Spleen (tissue), 13 donors: ENCODE measurements around the gene RNF157. TPM values are rescaled to one million over a fixed set of nuclear protein-coding genes. Genes with fewer than 3 reads are reported as not detected.
A peak's percentile ranks its signal among the peaks of the same experiment; 100 is the strongest.

ENCODE experiments used
- DNase-seq: peaks from one replicate; pipeline ENCODE4 v3.0.0-alpha.2; 2020
- H3K27ac ChIP-seq, 8 donors: fragments of 200-600 bp; sonication (generic) in 7 of 8; 1 replicate in 4 of 8; 2 replicates in 4 of 8; pipeline versions ENCODE4 v1.5.0 to v1.8.0; 2016 to 2021; ENCODE audit warnings: inconsistent platforms in 4 of 8, mild to moderate bottlenecking in 4 of 8, moderate library complexity in 1 of 8
- H3K27me3 ChIP-seq, 7 donors: fragments of 200-600 bp; sonication (generic) in 6 of 7; replicated peaks in 1 of 7; 1 replicate in 4 of 7; 2 replicates in 3 of 7; pipeline versions ENCODE4 v1.5.0 to v1.8.0; 2016 to 2021; ENCODE audit warnings: inconsistent platforms in 3 of 7, mild to moderate bottlenecking in 1 of 7
- H3K36me3 ChIP-seq, 6 donors: fragments of 200-600 bp; sonication (generic) in 5 of 6; 1 replicate in 4 of 6; 2 replicates in 2 of 6; pipeline versions ENCODE4 v1.5.0 to v1.8.0; 2016 to 2021; ENCODE audit warnings: inconsistent platforms in 2 of 6
- H3K4me1 ChIP-seq, 6 donors: fragments of 200-600 bp; sonication (generic) in 5 of 6; 1 replicate in 3 of 6; 2 replicates in 3 of 6; pipeline versions ENCODE4 v1.5.0 to v1.8.0; 2016 to 2021; ENCODE audit warnings: inconsistent platforms in 3 of 6
- H3K4me3 ChIP-seq, 8 donors: fragments of 200-600 bp; sonication (generic) in 7 of 8; 1 replicate in 4 of 8; 2 replicates in 4 of 8; pipeline versions ENCODE4 v1.5.0 to v1.8.0; 2016 to 2021; ENCODE audit warnings: inconsistent platforms in 4 of 8, mild to moderate bottlenecking in 4 of 8, moderate library complexity in 2 of 8
- H3K9me3 ChIP-seq, 8 donors: fragments of 200-600 bp; sonication (generic) in 7 of 8; 1 replicate in 4 of 8; 2 replicates in 4 of 8; pipeline versions ENCODE4 v1.5.0 to v1.8.0; 2016 to 2021; ENCODE audit warnings: inconsistent platforms in 4 of 8
- POLR2A ChIP-seq, 3 donors: fragments of 450-650 bp; IDR thresholded peaks; one replicate each; pipeline ENCODE4 v1.5.1; 2017; ENCODE audit warnings: antibody characterized with exemption in 3 of 3, mild to moderate bottlenecking in 1 of 3
- POLR2AphosphoS5 ChIP-seq, 3 donors: sonication (generic); formaldehyde crosslinking; IDR thresholded peaks; one replicate each; pipeline ENCODE4 v1.5.1; 2017; ENCODE audit warnings: antibody characterized with exemption in 3 of 3
- WGBS, 5 donors: extraction: QIAGEN DNeasy Blood & Tissue Kit in 3 of 5; methylation state at CpG; one replicate each; pipeline versions ENCODE4 v1.1.5 to v1.1.7; 2013 to 2018; 5-methylcytosine and 5-hydroxymethylcytosine counted together
- intact Hi-C: fragments of 100-400 bp; cut with DNase I; formaldehyde crosslinking; loops from one replicate; pipeline ENCODE4 v1.15.0; 2023; ENCODE audit warnings: low total_unique reads
- long read RNA-seq, 2 donors: transcript quantifications; one replicate each; lab custom pipeline, GENCODE V29; 2026
- polyA plus RNA-seq, 3 donors: library from polyadenylated mRNA; stranded (reverse); fragments of 200-250 nt; gene quantifications; one replicate each; pipeline ENCODE4 v1.2.1, GENCODE V29; 2013
- total RNA-seq, 7 donors: library from RNA; depleted of rRNA in 3 of 7; stranded (reverse); fragments of >200 nt in 3 of 7; fragmentation: NEBNext Ultra II Directional in 4 of 7; extraction: Animal tissue kit (Norgen Biotek cat#: 25700) in 4 of 7; gene quantifications; one replicate each; pipeline versions ENCODE4 v1.1.0 to v1.2.1, GENCODE V29; 2016 to 2021
- TF ChIP-seq, protein P1 (sequence below), 11 experiments: fragments of 200-600 bp in 7 of 11; fragments of 450-650 bp in 4 of 11; sonication (generic) in 4 of 11; IDR thresholded peaks in 8 of 11; conservative IDR thresholded peaks in 3 of 11; 1 replicate in 7 of 11; 2 replicates in 4 of 11; pipeline versions ENCODE4 v1.4.0 to v1.8.0; 2016 to 2021; ENCODE audit warnings: antibody characterized with exemption in 11 of 11, inconsistent platforms in 4 of 11, mild to moderate bottlenecking in 1 of 11
- donor health status: healthy with polysubstance abuse.
- donor health status: DM: no; HTN: no; CAD: no; lungs with moderate emphysema.
- donor health status: DM: no; HTN: no; CAD: no.
- donor health status: Bipolar disorder and iron deficiency.
- donor health status: healthy.
- donor health status: DM: no; HTN: no; CAD: no.
- donor health status: DM: yes; HTN: yes; CAD: no.

Gene RNF157
- 10 to 100 TPM in 3 of 7 donors, 1 to 10 TPM in 4; 6.8 to 13.0 (median 8.6) TPM for total RNA-seq
- 1 to 10 TPM in 2 of 3 donors, under 1 TPM in 1; 0.89 to 2.0 (median 1.1) TPM for polyA plus RNA-seq
- long read RNA-seq, donor 1, full-length matches to known transcripts: 1 of 1 reads
- long read RNA-seq, donor 1, partial matches to known transcripts: 0 of 1 reads
- long read RNA-seq, donor 1, other reads (novel, unspliced or antisense): 0 of 1 reads
- long read RNA-seq, donor 2: 0 reads

DNA sequence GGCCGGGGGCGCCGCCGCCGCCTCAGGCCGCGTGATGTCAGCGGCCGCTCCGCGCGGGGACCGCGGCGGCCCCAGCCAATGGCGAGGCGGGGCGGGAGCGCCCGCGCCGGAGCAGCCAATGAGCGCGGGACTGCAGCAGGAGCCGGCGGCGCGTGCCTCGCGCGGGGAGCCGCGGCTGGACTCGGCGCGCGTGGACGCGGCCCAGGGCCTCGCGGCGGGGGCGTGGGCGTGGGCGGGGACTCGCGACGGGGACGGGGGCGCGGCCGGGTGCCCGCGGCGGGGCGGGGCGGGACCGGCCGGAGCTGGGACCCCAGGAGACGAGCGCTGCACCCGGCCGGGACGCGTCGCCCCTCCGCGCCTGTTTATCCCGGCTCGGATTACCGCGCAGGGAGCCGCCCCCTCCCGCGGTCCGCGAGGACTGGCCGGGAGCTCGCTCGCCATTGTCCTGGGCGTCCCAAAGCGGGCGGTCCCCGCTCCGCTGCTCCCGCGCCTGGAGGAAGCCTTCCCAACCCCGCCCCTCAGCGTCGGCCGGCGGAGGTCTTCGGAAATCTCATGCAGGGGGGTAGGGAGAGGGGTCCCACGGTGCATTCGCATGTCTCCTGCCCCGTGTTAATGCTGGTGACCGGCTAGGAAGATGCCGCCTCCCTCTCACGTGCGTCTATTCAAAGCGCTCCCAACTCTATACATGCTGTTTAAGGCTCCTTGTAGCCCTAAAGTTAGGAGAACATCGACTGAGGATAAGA lies at the start of gene RNF157:
TSS of gene RNF157 (minus strand) at position 33 of the 743 bp plus-strand sequence. CDS start 253 bp downstream, outside the sequence.
- Histone ChIP-seq H3K9me3 (no peaks in the 10 kb centered on the region), H3K4me1 (peaks cover 8 to 30% (median 17%) of the 10 kb centered on the region in 6 donors), H3K27me3 (peaks cover 0 to 73% (median 35%) of the 10 kb centered on the region in 7 donors), H3K27ac (peak within 1 kb of the TSS in 7 of 8 donors; percentile 39 to 83 (median 63)), H3K36me3 (no peaks in the 10 kb centered on the region), H3K4me3 (peak within 1 kb of the TSS; percentile 43 to 83 (median 56))
- WGBS, 5 donors: 0 to 1% (median 0%) methylated on average over 8 to 102 of the region's 102 CpGs
- TF ChIP-seq POLR2AphosphoS5 (IDR thresholded peaks at IDR 0.05) (peak in 2 of 3 donors; percentile 15 to 55), POLR2A (IDR thresholded peaks at IDR 0.05) (no peak)
- intact Hi-C loops: no loop called here
- DNase-seq: peak; percentile 91

DNA sequence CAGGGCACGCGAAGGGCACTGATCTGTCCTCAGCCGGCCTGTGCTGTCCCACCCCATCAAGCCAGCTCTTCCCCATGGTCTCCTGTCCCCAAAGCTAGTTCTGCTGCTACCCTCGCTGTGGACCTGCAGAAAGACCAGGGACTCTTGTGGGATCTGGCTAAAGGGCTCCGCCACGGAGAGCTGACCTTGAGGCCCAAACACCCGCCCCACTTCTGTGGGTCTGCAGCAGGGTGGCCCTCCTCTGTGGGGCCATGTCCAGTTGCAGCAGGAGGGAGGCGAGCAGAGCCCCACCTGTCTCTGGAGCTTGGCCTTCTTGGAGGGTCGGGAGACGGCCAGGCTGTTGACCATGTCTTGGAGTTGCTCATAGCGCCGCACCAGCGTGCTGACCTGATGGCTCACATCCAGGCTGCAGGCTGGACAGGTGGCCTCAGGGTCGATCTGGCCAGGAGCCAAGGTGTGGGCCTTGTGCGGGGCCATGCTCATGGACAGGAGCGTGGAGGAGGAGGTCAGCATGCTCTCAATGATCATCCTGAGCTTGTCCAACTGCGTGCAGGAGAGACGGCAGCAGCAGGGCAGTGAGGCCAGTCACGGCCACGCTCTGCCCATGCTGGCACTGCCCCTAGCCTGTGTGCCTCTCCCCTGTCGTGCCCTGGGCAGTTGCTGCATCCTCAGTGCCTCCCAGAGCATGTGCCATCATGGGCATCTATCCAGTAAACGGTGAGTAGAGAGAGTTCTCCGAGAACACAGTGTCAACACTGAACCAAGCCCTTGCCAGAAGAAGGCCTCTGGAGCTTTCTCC lies 41.5 kb upstream of the RNF157 start:
- Histone ChIP-seq H3K9me3 (no peaks in the 10 kb centered on the region), H3K4me3 (no peak overlapping the region), H3K4me1 (peaks cover 0 to 11% (median 3%) of the 10 kb centered on the region in 6 donors), H3K36me3 (no peaks in the 10 kb centered on the region), H3K27me3 (no peaks in the 10 kb centered on the region), H3K27ac (no peak overlapping the region)
- WGBS, 5 donors: 89 to 95% (median 91%) methylated on average over 21 to 23 of the region's 23 CpGs
- DNase-seq: no peak
- no peak for TF ChIP-seq POLR2A (IDR thresholded peaks at IDR 0.05)
- TF ChIP-seq POLR2AphosphoS5 (IDR thresholded peaks at IDR 0.05): peak in 1 of 3 donors; percentile 8
- intact Hi-C loops: loop anchor here (2.0 kb wide), 1 partner anchor 163 kb away; no protein-coding TSS in a partner anchor

DNA sequence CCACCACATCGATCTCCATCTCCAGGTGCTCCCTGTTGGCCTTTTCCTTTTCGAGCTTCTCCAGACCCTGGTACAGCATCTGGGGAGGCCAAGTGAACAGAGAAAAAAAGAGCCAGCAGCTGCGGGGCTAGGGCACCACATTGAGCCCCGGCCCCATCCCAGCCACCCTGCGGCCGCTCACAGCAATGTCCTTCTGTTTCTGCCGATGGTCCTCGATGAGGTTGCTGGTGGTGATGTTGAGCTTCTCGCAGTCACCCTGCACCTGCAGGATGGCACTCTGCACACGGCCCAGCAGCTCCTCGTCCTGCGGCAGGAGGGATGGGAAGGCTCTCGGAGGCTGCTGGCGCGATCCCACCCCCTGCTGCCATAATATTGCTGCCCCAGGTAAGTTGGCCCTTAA lies 40.4 kb upstream of the RNF157 start:
- H3K4me1 ChIP-seq: peaks cover 0 to 21% (median 6%) of the 10 kb centered on the region in 6 donors
- no peak overlapping the region for H3K27ac ChIP-seq
- H3K4me3 ChIP-seq: no peak overlapping the region
- intact Hi-C loops: loop anchor here (2.0 kb wide), 1 partner anchor 162 kb away; no protein-coding TSS in a partner anchor
- no peaks in the 10 kb centered on the region for H3K27me3 ChIP-seq
- no peak for DNase-seq
- TF ChIP-seq POLR2AphosphoS5 (IDR thresholded peaks at IDR 0.05): no peak
- H3K9me3 ChIP-seq: no peaks in the 10 kb centered on the region
- no peaks in the 10 kb centered on the region for H3K36me3 ChIP-seq
- 92 to 94% (median 93%) methylated on average over 8 to 15 of the region's 15 CpGs for WGBS, 5 donors

DNA sequence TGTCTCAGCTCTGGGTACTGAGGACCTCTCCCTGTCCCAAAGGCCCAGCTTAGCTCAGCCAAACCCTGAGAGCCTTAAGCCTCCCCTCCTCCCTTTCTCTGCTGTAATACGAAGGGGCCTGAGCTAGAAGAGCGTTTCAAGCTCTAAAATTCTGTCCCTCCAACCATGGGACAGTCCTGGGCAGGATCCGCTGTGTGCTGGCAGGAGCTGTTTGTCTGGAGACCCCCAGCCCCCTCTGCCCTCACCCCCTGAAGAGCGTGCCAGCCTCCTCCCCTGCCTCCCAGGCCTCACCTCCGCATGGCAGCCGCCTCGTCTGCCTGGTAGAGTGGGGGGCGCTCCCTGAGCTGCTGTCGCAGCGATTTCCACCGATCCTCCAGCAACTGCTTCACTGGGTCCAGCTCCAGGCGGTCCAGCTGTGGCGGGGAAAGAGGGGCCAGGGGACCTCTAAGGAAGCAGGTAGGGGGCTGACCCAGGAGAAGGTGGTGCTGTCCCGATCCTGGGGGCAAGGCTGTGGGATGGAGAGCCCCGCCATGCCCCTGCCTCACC lies 39.5 kb upstream of the RNF157 start:
- H3K27me3 ChIP-seq: no peaks in the 10 kb centered on the region
- intact Hi-C loops: loop anchor here (2.0 kb wide), 1 partner anchor 161 kb away; no protein-coding TSS in a partner anchor
- H3K27ac ChIP-seq: no peak overlapping the region
- peaks cover 0 to 29% (median 13%) of the 10 kb centered on the region in 6 donors for H3K4me1 ChIP-seq
- 86 to 90% (median 88%) methylated on average over 13 to 15 of the region's 15 CpGs for WGBS, 5 donors
- TF ChIP-seq, protein P1, sequence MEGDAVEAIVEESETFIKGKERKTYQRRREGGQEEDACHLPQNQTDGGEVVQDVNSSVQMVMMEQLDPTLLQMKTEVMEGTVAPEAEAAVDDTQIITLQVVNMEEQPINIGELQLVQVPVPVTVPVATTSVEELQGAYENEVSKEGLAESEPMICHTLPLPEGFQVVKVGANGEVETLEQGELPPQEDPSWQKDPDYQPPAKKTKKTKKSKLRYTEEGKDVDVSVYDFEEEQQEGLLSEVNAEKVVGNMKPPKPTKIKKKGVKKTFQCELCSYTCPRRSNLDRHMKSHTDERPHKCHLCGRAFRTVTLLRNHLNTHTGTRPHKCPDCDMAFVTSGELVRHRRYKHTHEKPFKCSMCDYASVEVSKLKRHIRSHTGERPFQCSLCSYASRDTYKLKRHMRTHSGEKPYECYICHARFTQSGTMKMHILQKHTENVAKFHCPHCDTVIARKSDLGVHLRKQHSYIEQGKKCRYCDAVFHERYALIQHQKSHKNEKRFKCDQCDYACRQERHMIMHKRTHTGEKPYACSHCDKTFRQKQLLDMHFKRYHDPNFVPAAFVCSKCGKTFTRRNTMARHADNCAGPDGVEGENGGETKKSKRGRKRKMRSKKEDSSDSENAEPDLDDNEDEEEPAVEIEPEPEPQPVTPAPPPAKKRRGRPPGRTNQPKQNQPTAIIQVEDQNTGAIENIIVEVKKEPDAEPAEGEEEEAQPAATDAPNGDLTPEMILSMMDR (IDR thresholded peaks at IDR 0.05 in 8 of 11, conservative IDR thresholded peaks at IDR 0.05 in 3 of 11): peak in 5 of 11 experiments; percentile 2 to 59 (median 19)
- no peak for TF ChIP-seq POLR2A (IDR thresholded peaks at IDR 0.05)
- TF ChIP-seq POLR2AphosphoS5 (IDR thresholded peaks at IDR 0.05): no peak
- H3K9me3 ChIP-seq: no peaks in the 10 kb centered on the region
- DNase-seq: no peak
- no peaks in the 10 kb centered on the region for H3K36me3 ChIP-seq
- H3K4me3 ChIP-seq: no peak overlapping the region
